Activated T-helper 1 cell treated with anti-CD3 and anti-CD28 coated beads, Interleukin-12 subunit alpha, Interleukin-12 subunit beta, Interleukin-2, Interleukin-4 antibody, amounts not matched to agents 30 ng/mL and 10 ng/mL and 1 ng/mL, durations not matched to agents 14 hours and 24 hours and 36 hours (primary cell): ENCODE measurements around the gene FOXP3. TPM values are rescaled to one million over a fixed set of nuclear protein-coding genes. Genes with fewer than 3 reads are reported as not detected.

Source experiments
- DNase-seq: peaks from one replicate; pipeline ENCODE4 v3.0.0; 2021; ENCODE audit warnings: low spot score
- H3K27ac Mint-ChIP-seq: one replicate; pipeline ENCODE4 v1.8.0; 2021; ENCODE audit warnings: mild to moderate bottlenecking, mixed read lengths
- H3K27me3 Mint-ChIP-seq: one replicate; pipeline ENCODE4 v1.8.0; 2022; ENCODE audit warnings: mild to moderate bottlenecking, moderate library complexity, mixed read lengths; ENCODE audit not compliant: insufficient read depth
- H3K36me3 Mint-ChIP-seq: one replicate; pipeline ENCODE4 v1.8.0; 2021; ENCODE audit warnings: low read depth, mixed read lengths
- H3K4me1 Mint-ChIP-seq: one replicate; pipeline ENCODE4 v1.8.0; 2021; ENCODE audit warnings: low read depth, mixed read lengths
- H3K4me3 Mint-ChIP-seq: one replicate; pipeline ENCODE4 v1.8.0; 2021; ENCODE audit warnings: mild to moderate bottlenecking, moderate library complexity, mixed read lengths
- H3K9me3 Mint-ChIP-seq: one replicate; pipeline ENCODE4 v1.8.0; 2021; ENCODE audit warnings: mixed read lengths
- intact Hi-C: fragments of 100-400 bp; cut with micrococcal nuclease; formaldehyde crosslinking; loops from one replicate; pipeline ENCODE4 v1.15.1; 2024
- total RNA-seq: library from RNA; stranded (reverse); gene quantifications from 2 replicates; pipeline ENCODE4 v1.2.3, GENCODE V29; 2022

FOXP3 gene
- total RNA-seq, 1 donor from 2014 or later: 14.3 TPM

- Mint-ChIP-seq H3K36me3 (no peaks in the 10 kb centered on the region), H3K4me1 (no peaks in the 10 kb centered on the region), H3K4me3 (no peak overlapping the region), H3K9me3 (no peaks in the 10 kb centered on the region), H3K27ac (no peak overlapping the region), H3K27me3 (peaks cover 7% of the 10 kb centered on the region)
- DNase-seq: no peak
- intact Hi-C loops: no loop called here
These were observed 44.4 kb downstream of the FOXP3 start for GRCh38 chrX:49220100-49220499.

GRCh38 chrX:49214996-49215526 lies 49.4 kb downstream of the FOXP3 start:
- Mint-ChIP-seq H3K27me3 (no peaks in the 10 kb centered on the region), H3K36me3 (no peaks in the 10 kb centered on the region), H3K9me3 (no peaks in the 10 kb centered on the region), H3K4me1 (no peaks in the 10 kb centered on the region), H3K27ac (no peak overlapping the region), H3K4me3 (no peak overlapping the region)
- intact Hi-C loops: no loop called here
- DNase-seq: no peak

DNA sequence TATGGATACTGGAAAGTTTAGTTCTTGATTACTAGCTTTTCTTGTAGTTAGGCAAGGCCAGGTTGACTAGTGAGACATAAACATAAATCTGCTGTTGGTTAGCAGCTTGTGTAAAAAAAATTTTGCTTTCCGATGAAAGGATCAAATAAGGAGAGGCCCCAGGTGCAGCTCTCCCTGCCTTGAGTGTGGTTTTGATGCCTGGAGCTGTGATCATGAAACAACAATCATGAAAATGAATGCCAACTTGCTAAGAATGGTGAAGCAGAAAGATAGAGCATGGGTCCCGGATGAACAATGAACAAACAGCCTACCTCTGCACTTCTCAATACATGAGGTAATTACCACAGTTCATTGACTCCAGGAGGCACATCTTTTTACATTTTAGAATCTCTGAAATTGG lies 50.1 kb downstream of the FOXP3 start:
- no peaks in the 10 kb centered on the region for H3K36me3 Mint-ChIP-seq
- H3K9me3 Mint-ChIP-seq: no peaks in the 10 kb centered on the region
- intact Hi-C loops: no loop called here
- no peak for DNase-seq
- H3K27me3 Mint-ChIP-seq: no peaks in the 10 kb centered on the region
- H3K4me3 Mint-ChIP-seq: no peak overlapping the region
- no peaks in the 10 kb centered on the region for H3K4me1 Mint-ChIP-seq
- H3K27ac Mint-ChIP-seq: no peak overlapping the region

DNA sequence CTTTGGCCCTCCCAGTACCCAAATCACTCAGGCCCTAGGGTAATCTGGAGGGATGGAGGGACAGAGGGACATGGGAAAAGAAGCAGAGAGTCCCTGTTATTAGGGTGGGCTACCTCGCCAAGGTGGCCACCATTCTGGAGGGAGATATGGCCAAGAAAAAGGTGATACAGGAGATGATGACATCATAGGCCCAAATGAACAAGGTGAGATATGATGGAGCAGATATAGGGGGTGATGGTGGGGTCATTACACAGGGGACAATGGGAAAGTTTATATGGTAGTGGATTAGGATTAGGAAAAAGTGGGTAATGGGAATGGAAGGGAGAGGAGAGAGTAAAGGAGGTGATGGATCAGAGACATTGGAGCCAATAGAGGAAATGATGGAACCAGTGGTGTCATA lies 51.6 kb downstream of the FOXP3 start:
- Mint-ChIP-seq H3K27me3 (no peaks in the 10 kb centered on the region), H3K9me3 (no peaks in the 10 kb centered on the region), H3K36me3 (no peaks in the 10 kb centered on the region), H3K4me3 (no peak overlapping the region), H3K27ac (no peak overlapping the region), H3K4me1 (no peaks in the 10 kb centered on the region)
- no peak for DNase-seq
- intact Hi-C loops: no loop called here

- Mint-ChIP-seq H3K4me3 (no peak overlapping the region), H3K27ac (no peak overlapping the region), H3K9me3 (no peaks in the 10 kb centered on the region), H3K27me3 (no peaks in the 10 kb centered on the region), H3K36me3 (no peaks in the 10 kb centered on the region), H3K4me1 (no peaks in the 10 kb centered on the region)
- intact Hi-C loops: no loop called here
- DNase-seq: no peak
These were observed 52.3 kb downstream of the FOXP3 start for GRCh38 chrX:49212209-49212608.

DNA sequence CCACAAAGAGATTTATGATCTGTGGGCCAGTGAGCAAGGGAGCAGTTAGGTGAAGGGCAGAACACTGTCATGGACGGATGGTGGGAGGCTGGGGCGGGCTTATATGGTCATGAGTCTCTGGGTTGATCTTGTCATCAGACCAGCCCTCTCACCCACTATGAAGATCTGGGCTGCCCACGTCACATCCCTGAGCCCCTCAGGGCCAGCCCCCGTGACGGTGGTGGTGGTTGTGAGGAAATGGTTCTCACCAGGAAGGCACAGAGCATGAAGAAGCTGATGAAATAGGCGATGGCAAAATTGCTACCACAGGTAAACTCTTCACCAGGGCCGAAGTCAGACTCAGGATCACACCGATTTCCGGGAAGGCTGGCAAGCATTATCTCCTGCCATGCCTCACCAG lies 53.4 kb downstream of the FOXP3 start:
- intact Hi-C loops: no loop called here
- no peaks in the 10 kb centered on the region for H3K27me3 Mint-ChIP-seq
- no peaks in the 10 kb centered on the region for H3K9me3 Mint-ChIP-seq
- no peak overlapping the region for H3K4me3 Mint-ChIP-seq
- DNase-seq: no peak
- no peaks in the 10 kb centered on the region for H3K36me3 Mint-ChIP-seq
- H3K27ac Mint-ChIP-seq: no peak overlapping the region
- no peaks in the 10 kb centered on the region for H3K4me1 Mint-ChIP-seq

DNA sequence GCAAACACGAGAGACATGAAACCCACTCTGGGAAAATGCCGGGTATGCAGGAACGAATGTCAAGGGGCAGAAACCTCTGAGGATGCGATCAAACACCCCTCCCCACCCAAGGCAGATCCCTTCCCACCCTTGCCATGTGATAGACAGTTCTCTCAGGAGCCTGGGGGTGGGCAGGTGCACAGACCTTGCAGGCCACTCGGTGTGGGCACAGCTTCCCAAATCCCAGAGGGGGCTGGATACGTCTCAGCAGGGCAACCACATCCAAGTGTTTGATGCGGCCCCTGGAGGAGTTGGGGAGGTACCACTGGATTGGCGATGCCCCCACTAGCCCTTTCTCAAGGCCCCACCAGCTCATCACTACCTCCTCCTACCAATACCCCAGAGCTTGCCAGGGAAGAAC lies 54.1 kb downstream of the FOXP3 start:
- intact Hi-C loops: no loop called here
- DNase-seq: no peak
- Mint-ChIP-seq H3K27ac (no peak overlapping the region), H3K36me3 (no peaks in the 10 kb centered on the region), H3K27me3 (no peaks in the 10 kb centered on the region), H3K4me3 (no peak overlapping the region), H3K9me3 (no peaks in the 10 kb centered on the region), H3K4me1 (no peaks in the 10 kb centered on the region)

- intact Hi-C loops: no loop called here
- H3K27me3 Mint-ChIP-seq: no peaks in the 10 kb centered on the region
- no peaks in the 10 kb centered on the region for H3K36me3 Mint-ChIP-seq
- H3K4me1 Mint-ChIP-seq: no peaks in the 10 kb centered on the region
- no peak for DNase-seq
- H3K9me3 Mint-ChIP-seq: no peaks in the 10 kb centered on the region
- H3K4me3 Mint-ChIP-seq: no peak overlapping the region
- no peak overlapping the region for H3K27ac Mint-ChIP-seq
These were observed 54.9 kb downstream of the FOXP3 start for GRCh38 chrX:49209434-49210251.

DNA sequence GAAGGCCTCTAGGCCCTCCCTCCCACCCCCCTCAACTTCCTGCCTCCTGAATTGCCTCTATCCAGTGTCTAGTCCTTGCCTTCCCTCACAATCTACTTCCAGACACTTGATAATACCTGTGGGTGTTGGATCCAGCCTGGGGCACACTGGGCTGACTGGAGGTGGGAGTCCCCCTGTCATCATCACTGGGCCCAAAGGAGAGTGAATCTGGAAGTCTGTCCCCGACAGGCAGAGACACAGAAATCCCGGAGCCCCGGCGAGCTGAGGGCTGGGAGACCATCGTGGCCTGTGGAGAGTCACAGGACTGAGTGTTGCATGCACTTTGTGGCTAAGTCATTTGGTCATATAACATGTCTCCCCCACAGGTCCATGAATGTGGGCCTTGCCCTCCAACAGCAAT lies 56.1 kb downstream of the FOXP3 start:
- Mint-ChIP-seq H3K4me1 (no peaks in the 10 kb centered on the region), H3K36me3 (no peaks in the 10 kb centered on the region), H3K27ac (no peak overlapping the region), H3K9me3 (no peaks in the 10 kb centered on the region), H3K4me3 (no peak overlapping the region), H3K27me3 (peaks cover 2% of the 10 kb centered on the region)
- no peak for DNase-seq
- intact Hi-C loops: no loop called here

GRCh38 chrX:49206543-49206942 lies 58.0 kb downstream of the FOXP3 start:
- no peaks in the 10 kb centered on the region for H3K4me1 Mint-ChIP-seq
- no peaks in the 10 kb centered on the region for H3K9me3 Mint-ChIP-seq

GRCh38 chrX:49205443-49205842 lies 59.1 kb downstream of the FOXP3 start:
- Mint-ChIP-seq H3K27ac (no peak overlapping the region), H3K4me1 (peaks cover 4% of the 10 kb centered on the region), H3K36me3 (no peaks in the 10 kb centered on the region), H3K27me3 (peaks cover 2% of the 10 kb centered on the region), H3K4me3 (no peak overlapping the region), H3K9me3 (no peaks in the 10 kb centered on the region)
- DNase-seq: no peak
- intact Hi-C loops: no loop called here

More at GRCh38 chrX:49206543-49206942, 58.0 kb downstream of the FOXP3 start:
- H3K27ac Mint-ChIP-seq: no peak overlapping the region
- peaks cover 2% of the 10 kb centered on the region for H3K27me3 Mint-ChIP-seq
- DNase-seq: no peak
- no peak overlapping the region for H3K4me3 Mint-ChIP-seq
- H3K36me3 Mint-ChIP-seq: no peaks in the 10 kb centered on the region
- intact Hi-C loops: no loop called here

GRCh38 chrX:49204709-49205108 lies 59.8 kb downstream of the FOXP3 start:
- intact Hi-C loops: no loop called here
- no peak for DNase-seq
- H3K9me3 Mint-ChIP-seq: no peaks in the 10 kb centered on the region
- H3K27me3 Mint-ChIP-seq: peaks cover 2% of the 10 kb centered on the region
- H3K27ac Mint-ChIP-seq: no peak overlapping the region
- no peaks in the 10 kb centered on the region for H3K36me3 Mint-ChIP-seq
- H3K4me3 Mint-ChIP-seq: no peak overlapping the region
- peaks cover 5% of the 10 kb centered on the region for H3K4me1 Mint-ChIP-seq

- H3K4me1 Mint-ChIP-seq: peaks cover 7% of the 10 kb centered on the region
- H3K9me3 Mint-ChIP-seq: no peaks in the 10 kb centered on the region
- DNase-seq: no peak
- no peak overlapping the region for H3K27ac Mint-ChIP-seq
- no peaks in the 10 kb centered on the region for H3K36me3 Mint-ChIP-seq
- H3K27me3 Mint-ChIP-seq: peaks cover 2% of the 10 kb centered on the region
- H3K4me3 Mint-ChIP-seq: no peak overlapping the region
- intact Hi-C loops: no loop called here
These were observed 60.5 kb downstream of the FOXP3 start for GRCh38 chrX:49204017-49204416.
